Astrocyte (in vitro differentiated cells and primary cell): Measurements from ENCODE around the gene NPC2. TPM values are rescaled to one million over a fixed set of nuclear protein-coding genes. Genes with fewer than 3 reads are reported as not detected.

Experiments
- DNase-seq: peaks from one replicate; pipeline ENCODE4 v3.0.0-alpha.2; 2010; ENCODE audit warnings: low read depth
- FAIRE-seq: peaks from 2 replicates; lab custom pipeline; 2011; peaks lifted over from hg19 to GRCh38; lab: Jason Lieb, UNC
- H2AFZ ChIP-seq: 2 replicates; pipeline ENCODE4 v1.6.0; 2012; ENCODE audit warnings: low read depth, low read length, inconsistent platforms
- H3K27ac ChIP-seq: 2 replicates; pipeline ENCODE4 v1.5.1; 2011; ENCODE audit warnings: low read depth, low read length, inconsistent platforms
- H3K27me3 ChIP-seq: 2 replicates; pipeline ENCODE4 v1.6.0; 2011; ENCODE audit warnings: low read length, inconsistent platforms; ENCODE audit not compliant: insufficient read depth
- H3K36me3 ChIP-seq: 2 replicates; pipeline ENCODE4 v1.5.1; 2011; ENCODE audit warnings: low read length, inconsistent platforms; ENCODE audit not compliant: insufficient read depth
- H3K4me1 ChIP-seq: 2 replicates; pipeline ENCODE4 v1.5.1; 2011; ENCODE audit warnings: low read length, inconsistent platforms; ENCODE audit not compliant: insufficient read depth
- H3K4me2 ChIP-seq: 2 replicates; pipeline ENCODE4 v1.6.0; 2012; ENCODE audit warnings: low read length, inconsistent platforms
- H3K4me3 ChIP-seq: 2 replicates; pipeline ENCODE4 v1.5.1; 2011; ENCODE audit warnings: low read depth, mild to moderate bottlenecking, low read length, inconsistent platforms; ENCODE audit not compliant: insufficient read depth
- H3K79me2 ChIP-seq: 2 replicates; pipeline ENCODE4 v1.6.0; 2012; ENCODE audit warnings: mild to moderate bottlenecking, low read length, inconsistent platforms; ENCODE audit not compliant: insufficient read depth
- H3K9ac ChIP-seq: 2 replicates; pipeline ENCODE4 v1.6.0; 2012; ENCODE audit warnings: mild to moderate bottlenecking, low read length, inconsistent platforms
- H3K9me3 ChIP-seq: 2 replicates; pipeline ENCODE4 v1.5.1; 2012; ENCODE audit warnings: low read depth, mild to moderate bottlenecking, low read length, inconsistent platforms; ENCODE audit not compliant: insufficient read depth
- H4K20me1 ChIP-seq: 2 replicates; pipeline ENCODE4 v1.6.0; 2012; ENCODE audit warnings: low read length, inconsistent platforms; ENCODE audit not compliant: insufficient read depth
- H3K27ac Mint-ChIP-seq: one replicate; pipeline ENCODE4 v1.8.0; 2021; ENCODE audit warnings: mild to moderate bottlenecking, mixed read lengths; ENCODE audit not compliant: unreplicated experiment
- H3K27me3 Mint-ChIP-seq: one replicate; pipeline ENCODE4 v1.8.0; 2021; ENCODE audit warnings: low read depth, mixed read lengths; ENCODE audit not compliant: unreplicated experiment
- H3K36me3 Mint-ChIP-seq: one replicate; pipeline ENCODE4 v1.8.0; 2021; ENCODE audit warnings: low read depth, mixed read lengths; ENCODE audit not compliant: unreplicated experiment
- H3K4me1 Mint-ChIP-seq: one replicate; pipeline ENCODE4 v1.8.0; 2021; ENCODE audit warnings: low read depth, mixed read lengths; ENCODE audit not compliant: unreplicated experiment
- H3K4me3 Mint-ChIP-seq: one replicate; pipeline ENCODE4 v1.8.0; 2021; ENCODE audit warnings: mild to moderate bottlenecking, moderate library complexity, mixed read lengths; ENCODE audit not compliant: unreplicated experiment
- H3K9me3 Mint-ChIP-seq: one replicate; pipeline ENCODE4 v1.8.0; 2021; ENCODE audit warnings: mild to moderate bottlenecking, mixed read lengths; ENCODE audit not compliant: unreplicated experiment
- EZH2 ChIP-seq: IDR thresholded peaks from 2 replicates; pipeline ENCODE4 v1.6.1; 2012; ENCODE audit warnings: mild to moderate bottlenecking, low read length, inconsistent platforms; ENCODE audit not compliant: insufficient read depth
- total RNA-seq: library from RNA; stranded (reverse); gene quantifications from 2 replicates; pipeline ENCODE4 v1.2.1, GENCODE V29; 2021
- TF ChIP-seq, protein P1 (sequence below): IDR thresholded peaks from 2 replicates; pipeline ENCODE4 v1.5.1; 2011; ENCODE audit warnings: low read depth, mild to moderate bottlenecking, inconsistent platforms, low read length, moderate library complexity; ENCODE audit not compliant: insufficient read depth

Gene NPC2
- total RNA-seq, 1 donor from 2014 or later, result 178 TPM

DNA sequence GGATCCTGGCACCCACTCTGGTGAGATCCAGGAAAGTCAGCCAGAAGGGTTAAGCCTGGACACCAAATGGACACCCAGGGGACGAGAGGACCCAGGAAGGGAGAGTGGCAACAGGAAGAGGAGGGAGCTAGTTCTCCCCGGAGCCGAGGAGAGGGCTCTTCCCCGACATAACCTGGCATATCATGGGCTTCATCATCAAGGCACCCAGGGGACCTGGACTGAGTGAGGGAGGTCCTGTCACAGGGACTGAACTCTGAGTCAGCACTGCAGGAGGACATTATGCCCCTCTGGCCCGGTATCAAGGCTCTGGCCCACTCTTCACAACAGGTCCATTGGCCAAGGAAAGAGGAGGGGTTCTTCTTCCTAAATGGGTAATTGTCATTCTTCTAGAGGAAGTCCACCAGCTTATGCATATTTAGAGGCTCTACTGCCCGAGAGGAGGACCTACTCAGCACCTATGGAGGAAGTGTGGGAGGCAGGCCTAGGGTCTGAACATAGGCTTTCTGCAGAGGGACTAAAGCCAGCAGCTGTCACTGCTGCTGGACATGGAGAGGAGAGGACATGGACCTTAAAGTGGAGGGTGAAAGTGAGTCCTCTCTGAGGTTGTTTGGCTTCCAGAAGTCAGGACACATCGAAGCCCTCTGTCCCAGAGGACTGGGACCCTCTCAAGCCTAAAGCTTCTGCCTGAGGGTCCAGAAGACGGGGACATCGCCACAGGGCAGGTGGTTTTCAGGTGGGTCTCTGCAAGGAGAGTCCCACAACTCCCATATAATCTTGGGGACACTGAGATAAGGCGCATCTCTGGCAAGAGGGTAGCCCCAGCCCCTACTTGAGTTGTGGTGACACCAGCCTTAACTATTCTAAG, 19.1 kb upstream of the NPC2 start:
- Mint-ChIP-seq H3K27ac (peak overlapping the region; percentile 12), H3K36me3 (peaks cover 46% of the 10 kb centered on the region), H3K4me3 (no peak overlapping the region), H3K9me3 (peaks cover 3% of the 10 kb centered on the region), H3K4me1 (peaks cover 38% of the 10 kb centered on the region), H3K27me3 (peaks cover 8% of the 10 kb centered on the region)
- no peaks in the 10 kb centered on the region for H3K79me2 ChIP-seq
- TF ChIP-seq, protein P1, sequence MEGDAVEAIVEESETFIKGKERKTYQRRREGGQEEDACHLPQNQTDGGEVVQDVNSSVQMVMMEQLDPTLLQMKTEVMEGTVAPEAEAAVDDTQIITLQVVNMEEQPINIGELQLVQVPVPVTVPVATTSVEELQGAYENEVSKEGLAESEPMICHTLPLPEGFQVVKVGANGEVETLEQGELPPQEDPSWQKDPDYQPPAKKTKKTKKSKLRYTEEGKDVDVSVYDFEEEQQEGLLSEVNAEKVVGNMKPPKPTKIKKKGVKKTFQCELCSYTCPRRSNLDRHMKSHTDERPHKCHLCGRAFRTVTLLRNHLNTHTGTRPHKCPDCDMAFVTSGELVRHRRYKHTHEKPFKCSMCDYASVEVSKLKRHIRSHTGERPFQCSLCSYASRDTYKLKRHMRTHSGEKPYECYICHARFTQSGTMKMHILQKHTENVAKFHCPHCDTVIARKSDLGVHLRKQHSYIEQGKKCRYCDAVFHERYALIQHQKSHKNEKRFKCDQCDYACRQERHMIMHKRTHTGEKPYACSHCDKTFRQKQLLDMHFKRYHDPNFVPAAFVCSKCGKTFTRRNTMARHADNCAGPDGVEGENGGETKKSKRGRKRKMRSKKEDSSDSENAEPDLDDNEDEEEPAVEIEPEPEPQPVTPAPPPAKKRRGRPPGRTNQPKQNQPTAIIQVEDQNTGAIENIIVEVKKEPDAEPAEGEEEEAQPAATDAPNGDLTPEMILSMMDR, result no peak
- TF ChIP-seq EZH2, result no peak
- no peaks in the 10 kb centered on the region for H3K27me3 ChIP-seq
- no peaks in the 10 kb centered on the region for H3K9me3 ChIP-seq
- H4K20me1 ChIP-seq, result no peaks in the 10 kb centered on the region
- H3K4me3 ChIP-seq, result no peak overlapping the region
- FAIRE-seq, result no peak
- H3K36me3 ChIP-seq, result peaks cover 8% of the 10 kb centered on the region
- H2AFZ ChIP-seq, result no peak overlapping the region
- no peak for DNase-seq
- H3K4me2 ChIP-seq, result no peak overlapping the region
- peak overlapping the region; percentile 73 for H3K27ac ChIP-seq
- peak overlapping the region; percentile 56 for H3K9ac ChIP-seq
- H3K4me1 ChIP-seq, result peaks cover 56% of the 10 kb centered on the region

DNA sequence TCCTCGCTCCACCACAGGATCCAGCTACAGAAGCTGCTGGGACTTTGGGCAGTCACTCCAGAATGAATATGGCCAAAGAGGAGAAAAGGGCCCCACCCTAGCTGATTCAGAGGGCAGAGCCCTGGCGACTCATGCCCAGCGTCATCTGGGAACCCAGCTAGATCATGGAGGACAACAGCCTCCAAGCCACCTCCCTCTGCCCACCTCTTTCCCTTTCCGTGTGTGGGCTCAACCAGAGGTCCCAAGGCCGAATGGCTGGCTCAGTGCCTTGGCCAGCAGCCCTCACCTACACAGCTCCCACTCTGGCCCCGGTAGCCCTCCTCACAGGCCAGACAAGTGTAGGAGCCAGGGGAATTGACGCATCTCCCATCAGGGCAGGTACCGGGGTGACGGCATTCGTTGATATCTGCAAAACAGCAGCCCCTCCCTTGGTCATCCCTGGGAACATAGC, 17.9 kb upstream of the NPC2 start:
- peak overlapping the region; percentile 73 for H3K27ac ChIP-seq
- H3K36me3 ChIP-seq, result peaks cover 14% of the 10 kb centered on the region
- TF ChIP-seq EZH2, result no peak
- TF ChIP-seq, protein P1, result no peak
- H3K4me3 ChIP-seq, result no peak overlapping the region
- DNase-seq (peak; percentile 52), FAIRE-seq (no peak)
- peak overlapping the region; percentile 58 for H3K4me2 ChIP-seq
- no peaks in the 10 kb centered on the region for H3K79me2 ChIP-seq
- no peaks in the 10 kb centered on the region for H3K9me3 ChIP-seq
- no peaks in the 10 kb centered on the region for H4K20me1 ChIP-seq
- peaks cover 28% of the 10 kb centered on the region for H3K4me1 Mint-ChIP-seq
- peaks cover 49% of the 10 kb centered on the region for H3K4me1 ChIP-seq
- no peak overlapping the region for H2AFZ ChIP-seq
- H3K9me3 Mint-ChIP-seq, result peaks cover 3% of the 10 kb centered on the region
- H3K4me3 Mint-ChIP-seq, result no peak overlapping the region
- H3K27me3 ChIP-seq, result no peaks in the 10 kb centered on the region
- H3K27ac Mint-ChIP-seq, result no peak overlapping the region
- peaks cover 45% of the 10 kb centered on the region for H3K36me3 Mint-ChIP-seq
- peaks cover 8% of the 10 kb centered on the region for H3K27me3 Mint-ChIP-seq
- H3K9ac ChIP-seq, result peak overlapping the region; percentile 56
